Measurements from ENCODE around the gene ZNF592. TPM values are rescaled to one million over a fixed set of nuclear protein-coding genes. Genes with fewer than 3 reads are reported as not detected.
"Not testable (repeated sequence)": the region's sequence is repeated elsewhere in the genome, so short reads cannot be mapped to it uniquely, and the experiment has no call there.

ZNF592 gene
- total and polyA plus RNA-seq, 2 of the 13 experiments (the other 11 are each of a cell fraction or from before 2014, with no cell fraction given) = 8.2 to 9.8 TPM

GRCh38 chr15:84844964-84845363 lies 96.6 kb downstream of the ZNF592 start (continued):
- TF ChIP-seq GATA4 (IDR thresholded peaks at IDR 0.05; ENCODE audit: borderline replicate concordance, low read depth) = no peak
- TF ChIP-seq ZNF792 (CRISPR knock-in tag; IDR thresholded peaks at IDR 0.05) = 0 out of 2 replicates have a peak, but pooled peaks have one; percentile 22
- no peak for TF ChIP-seq JUND (CRISPR knock-in tag; IDR thresholded peaks at IDR 0.05)
- no peak for TF ChIP-seq NR0B2 (CRISPR knock-in tag; IDR thresholded peaks at IDR 0.05)
- no peak for TF ChIP-seq ZKSCAN8 (CRISPR knock-in tag; IDR thresholded peaks at IDR 0.05; ENCODE audit: borderline replicate concordance)
- TF ChIP-seq SETDB1 (CRISPR knock-in tag; IDR thresholded peaks at IDR 0.05; ENCODE audit: borderline replicate concordance) = no peak
- TF ChIP-seq PLRG1 (conservative IDR thresholded peaks at IDR 0.05) = no peak

GRCh38 chr15:84845631-84846030 lies 97.2 kb downstream of the ZNF592 start:
- H3K27ac ChIP-seq (ENCODE audit: extremely low read length, insufficient read depth, low read length) = not testable (repeated sequence)
- 20% methylated on average over 7 of the region's 7 CpGs for WGBS (ENCODE audit: low lambda C conversion rate)
- peak; percentile 53; the same call in 1 of the 2 replicates for TF ChIP-seq ADNP (CRISPR knock-in tag; IDR thresholded peaks at IDR 0.05)
- TF ChIP-seq ZNF460 (CRISPR knock-in tag; IDR thresholded peaks at IDR 0.05; ENCODE audit: borderline replicate concordance) = peak; percentile 89
- 0 out of 2 replicates have a peak, but pooled peaks have one; percentile 5 for TF ChIP-seq SOX5 (CRISPR knock-in tag; IDR thresholded peaks at IDR 0.05; ENCODE audit: borderline replicate concordance)
- 0 out of 2 replicates have a peak, but pooled peaks have one; percentile 26 for TF ChIP-seq ZNF580 (CRISPR knock-in tag; IDR thresholded peaks at IDR 0.05; ENCODE audit: borderline replicate concordance, low read depth)
- peak; percentile 93 for TF ChIP-seq ZMYM2 (CRISPR knock-in tag; IDR thresholded peaks at IDR 0.05)
- peak in 1 of 2 experiments; percentile 44; a peak in 2 of 4 replicates for TF ChIP-seq HMGXB4 (CRISPR knock-in tag; IDR thresholded peaks at IDR 0.05; ENCODE audit: borderline replicate concordance in 1 of 2, low read depth in 1 of 2)
- 0 out of 2 replicates have a peak, but pooled peaks have one; percentile 18 for TF ChIP-seq POGZ (CRISPR knock-in tag; IDR thresholded peaks at IDR 0.05)
- TF ChIP-seq ZMYM3 (CRISPR knock-in tag; IDR thresholded peaks at IDR 0.05) = peak; percentile 85
- peak; percentile 26; the same call in 1 of the 2 replicates for TF ChIP-seq ZMYM4 (CRISPR knock-in tag; IDR thresholded peaks at IDR 0.05)
- TF ChIP-seq ZNF501 (CRISPR knock-in tag; IDR thresholded peaks at IDR 0.05) = 0 out of 2 replicates have a peak, but pooled peaks have one; percentile 43
- TF ChIP-seq PRDM10 (CRISPR knock-in tag; IDR thresholded peaks at IDR 0.05; ENCODE audit: low read depth) = 0 out of 2 replicates have a peak, but pooled peaks have one; percentile 29

More at GRCh38 chr15:84845631-84846030, 97.2 kb downstream of the ZNF592 start:
- CTCF ChIA-PET (ENCODE audit: low intra/inter-chr PET ratio, low total read pairs) = interaction anchor here (0.8 to 2.9 kb wide), 5 partner anchors 19 to 246 kb away, joined by 3 to 30 read pairs (median 5); no protein-coding TSS in a partner anchor
- BruUV-seq (replicated peaks); H3K9ac ChIP-seq (ENCODE audit: insufficient read depth, low read depth, low read length); POLR2A ChIA-PET; H3K79me2 ChIP-seq (ENCODE audit: insufficient read depth, low read length); H3K9me3 ChIP-seq (ENCODE audit: low read length); H4K20me1 ChIP-seq (ENCODE audit: insufficient read depth, low read length); H3K4me3 ChIP-seq (replicated peaks in 1 of 3; ENCODE audit: insufficient read depth in 1 of 3, low read depth in 2 of 3, low read length in 3 of 3); H2AFZ ChIP-seq (ENCODE audit: low read length); H3K27me3 ChIP-seq (ENCODE audit: control insufficient read depth in 1 of 2, insufficient read depth in 2 of 2, low read length in 2 of 2); H3K36me3 ChIP-seq (replicated peaks in 1 of 2; ENCODE audit: control insufficient read depth in 1 of 2, insufficient read depth in 2 of 2, low read length in 2 of 2): not testable (repeated sequence)
- intact Hi-C loops (cut with micrococcal nuclease; ENCODE audit: unreplicated experiment) (loop anchor here (1.0 kb wide), 1 partner anchor 83 kb away; no protein-coding TSS in a partner anchor), in situ Hi-C loops (cut with HindIII; ENCODE audit: extremely low pct_ligation_motif_present, low pct_unique_long_range_greater_than_20kb) (loop anchor here (25.0 kb wide), 1 partner anchor 317 kb away; no protein-coding TSS in a partner anchor)
- ATAC-seq (peak; percentile 78), FAIRE-seq (peak; percentile 86), DNase-seq (ENCODE audit: low spot score) (peak; percentile 70)
- Histone ChIP-seq H3K4me1 (ENCODE audit: insufficient read depth, low read length) (peaks cover 43% of the 10 kb centered on the region), H3K4me2 (ENCODE audit: low read depth, low read length) (peak overlapping the region; percentile 45)
